Kidney epithelial cell (primary cell): ENCODE measurements around the gene HHAT. TPM values are rescaled to one million over a fixed set of nuclear protein-coding genes. Genes with fewer than 3 reads are reported as not detected.

ENCODE experiments used
- DNase-seq: peaks from one replicate; pipeline ENCODE4 v3.0.0-alpha.2; 2010; ENCODE audit warnings: low read depth
- H3K27me3 ChIP-seq: 2 replicates; pipeline ENCODE4 v1.6.0; 2011; ENCODE audit warnings: low read length; ENCODE audit not compliant: control insufficient read depth, insufficient read depth
- H3K36me3 ChIP-seq: 2 replicates; pipeline ENCODE4 v1.5.1; 2011; ENCODE audit warnings: low read length; ENCODE audit not compliant: control insufficient read depth, insufficient read depth
- H3K4me3 ChIP-seq: 2 replicates; pipeline ENCODE4 v1.5.1; 2011; ENCODE audit warnings: low read depth, mild to moderate bottlenecking, control low read depth, low read length
- total RNA-seq: library from RNA; depleted of rRNA; stranded (reverse); fragments of >200 nt; gene quantifications from 2 replicates; pipeline ENCODE4 v1.2.3, GENCODE V29; 2015
- TF ChIP-seq, protein P1 (sequence below): IDR thresholded peaks from 2 replicates; pipeline ENCODE4 v1.5.1; 2011; ENCODE audit warnings: mild to moderate bottlenecking, moderate library complexity, low read length, control low read depth, inconsistent platforms; ENCODE audit not compliant: insufficient read depth, poor library complexity, severe bottlenecking

The HHAT gene
- total RNA-seq, 1 donor from 2014 or later: 15.0 TPM

DNA sequence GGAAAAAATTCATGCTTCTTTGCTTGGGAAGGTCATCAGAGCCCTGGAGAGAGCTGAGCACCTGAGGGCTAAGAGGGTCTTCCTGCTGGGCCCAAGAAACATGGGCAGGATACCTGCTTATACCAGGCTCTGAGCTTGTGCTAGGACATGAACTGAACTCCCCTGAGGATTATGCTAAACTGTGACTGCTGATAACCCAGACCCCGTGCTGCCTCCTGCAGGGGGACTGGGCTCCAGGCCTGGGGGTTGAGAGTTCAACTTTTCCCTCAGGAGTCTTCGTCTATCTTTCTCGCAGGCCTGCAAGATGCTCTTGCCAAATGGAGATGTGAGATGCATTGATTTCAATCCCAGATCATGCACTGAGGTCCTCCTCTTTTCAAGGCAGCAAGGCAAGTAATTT is 368.5 kb downstream of the HHAT start:
- Histone ChIP-seq H3K36me3 (no peaks in the 10 kb centered on the region), H3K27me3 (no peaks in the 10 kb centered on the region), H3K4me3 (no peak overlapping the region)
- no peak for DNase-seq
- TF ChIP-seq, protein P1, sequence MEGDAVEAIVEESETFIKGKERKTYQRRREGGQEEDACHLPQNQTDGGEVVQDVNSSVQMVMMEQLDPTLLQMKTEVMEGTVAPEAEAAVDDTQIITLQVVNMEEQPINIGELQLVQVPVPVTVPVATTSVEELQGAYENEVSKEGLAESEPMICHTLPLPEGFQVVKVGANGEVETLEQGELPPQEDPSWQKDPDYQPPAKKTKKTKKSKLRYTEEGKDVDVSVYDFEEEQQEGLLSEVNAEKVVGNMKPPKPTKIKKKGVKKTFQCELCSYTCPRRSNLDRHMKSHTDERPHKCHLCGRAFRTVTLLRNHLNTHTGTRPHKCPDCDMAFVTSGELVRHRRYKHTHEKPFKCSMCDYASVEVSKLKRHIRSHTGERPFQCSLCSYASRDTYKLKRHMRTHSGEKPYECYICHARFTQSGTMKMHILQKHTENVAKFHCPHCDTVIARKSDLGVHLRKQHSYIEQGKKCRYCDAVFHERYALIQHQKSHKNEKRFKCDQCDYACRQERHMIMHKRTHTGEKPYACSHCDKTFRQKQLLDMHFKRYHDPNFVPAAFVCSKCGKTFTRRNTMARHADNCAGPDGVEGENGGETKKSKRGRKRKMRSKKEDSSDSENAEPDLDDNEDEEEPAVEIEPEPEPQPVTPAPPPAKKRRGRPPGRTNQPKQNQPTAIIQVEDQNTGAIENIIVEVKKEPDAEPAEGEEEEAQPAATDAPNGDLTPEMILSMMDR: no peak

- H3K4me3 ChIP-seq: no peak overlapping the region
- no peaks in the 10 kb centered on the region for H3K27me3 ChIP-seq
- DNase-seq: no peak
- H3K36me3 ChIP-seq: no peaks in the 10 kb centered on the region
- TF ChIP-seq, protein P1: no peak
Observed at GRCh38 chr1:210698661-210699060, 370.0 kb downstream of the HHAT start.

DNA sequence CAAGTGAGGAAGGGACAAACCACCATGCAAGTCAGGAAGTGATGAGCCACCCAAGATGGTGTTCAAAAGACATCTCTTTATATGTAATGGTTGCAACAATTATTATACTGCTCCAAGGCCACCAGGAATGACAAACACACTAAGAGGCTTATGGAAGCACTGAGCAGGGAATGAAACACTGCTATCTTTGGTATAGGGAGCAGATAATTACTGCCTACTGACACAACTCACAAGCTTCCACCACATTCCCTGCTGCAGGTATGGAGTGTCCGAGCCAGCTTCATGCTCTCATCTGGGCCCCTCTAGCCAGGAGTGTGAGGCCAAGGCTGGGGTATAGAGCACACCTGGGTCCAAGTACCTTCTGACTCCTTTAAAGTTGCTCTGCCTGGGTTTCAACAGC is 371.4 kb downstream of the HHAT start:
- TF ChIP-seq, protein P1: no peak
- Histone ChIP-seq H3K4me3 (no peak overlapping the region), H3K27me3 (no peaks in the 10 kb centered on the region), H3K36me3 (no peaks in the 10 kb centered on the region)
- DNase-seq: no peak

GRCh38 chr1:210700511-210700910 is 371.8 kb downstream of the HHAT start:
- Histone ChIP-seq H3K27me3 (no peaks in the 10 kb centered on the region), H3K36me3 (no peaks in the 10 kb centered on the region), H3K4me3 (no peak overlapping the region)
- DNase-seq: no peak
- TF ChIP-seq, protein P1: no peak

DNA sequence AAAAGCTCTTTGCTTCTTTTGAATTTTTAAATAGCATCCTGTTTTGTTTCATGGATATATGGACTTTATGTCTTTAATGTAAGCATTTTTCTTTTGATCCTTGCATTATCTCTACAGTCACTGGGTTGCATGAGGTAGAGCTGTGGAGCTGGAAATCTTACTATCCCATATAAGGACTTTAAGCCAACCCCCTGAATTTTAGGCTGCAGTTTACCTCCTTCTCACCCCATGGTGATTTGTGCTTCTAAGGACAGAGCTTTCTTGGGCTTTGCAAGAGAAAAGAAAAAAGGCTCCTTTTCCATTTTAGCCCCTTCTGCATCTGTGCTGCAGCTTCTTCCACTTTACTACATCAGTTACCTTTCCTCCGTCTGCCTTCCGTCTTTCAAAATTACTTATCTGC is 373.8 kb downstream of the HHAT start:
- Histone ChIP-seq H3K4me3 (no peak overlapping the region), H3K36me3 (no peaks in the 10 kb centered on the region)
- TF ChIP-seq, protein P1: no peak

GRCh38 chr1:210703593-210703992 is 374.9 kb downstream of the HHAT start:
- no peak overlapping the region for H3K4me3 ChIP-seq
- no peaks in the 10 kb centered on the region for H3K27me3 ChIP-seq
- TF ChIP-seq, protein P1: no peak
- DNase-seq: no peak
- no peaks in the 10 kb centered on the region for H3K36me3 ChIP-seq

More for the DNA sequence above, 373.8 kb downstream of the HHAT start:
- no peaks in the 10 kb centered on the region for H3K27me3 ChIP-seq
- DNase-seq: no peak
